EH (cell line): ENCODE measurements around the gene HOXB4.
A peak's percentile ranks its signal among the peaks of the same experiment; 100 is the strongest.

ENCODE experiments used
- DNase-seq: peaks from one replicate; pipeline ENCODE4 v3.0.0-alpha.2; 2015; ENCODE audit warnings: low read depth

HOXB4 gene

DNA sequence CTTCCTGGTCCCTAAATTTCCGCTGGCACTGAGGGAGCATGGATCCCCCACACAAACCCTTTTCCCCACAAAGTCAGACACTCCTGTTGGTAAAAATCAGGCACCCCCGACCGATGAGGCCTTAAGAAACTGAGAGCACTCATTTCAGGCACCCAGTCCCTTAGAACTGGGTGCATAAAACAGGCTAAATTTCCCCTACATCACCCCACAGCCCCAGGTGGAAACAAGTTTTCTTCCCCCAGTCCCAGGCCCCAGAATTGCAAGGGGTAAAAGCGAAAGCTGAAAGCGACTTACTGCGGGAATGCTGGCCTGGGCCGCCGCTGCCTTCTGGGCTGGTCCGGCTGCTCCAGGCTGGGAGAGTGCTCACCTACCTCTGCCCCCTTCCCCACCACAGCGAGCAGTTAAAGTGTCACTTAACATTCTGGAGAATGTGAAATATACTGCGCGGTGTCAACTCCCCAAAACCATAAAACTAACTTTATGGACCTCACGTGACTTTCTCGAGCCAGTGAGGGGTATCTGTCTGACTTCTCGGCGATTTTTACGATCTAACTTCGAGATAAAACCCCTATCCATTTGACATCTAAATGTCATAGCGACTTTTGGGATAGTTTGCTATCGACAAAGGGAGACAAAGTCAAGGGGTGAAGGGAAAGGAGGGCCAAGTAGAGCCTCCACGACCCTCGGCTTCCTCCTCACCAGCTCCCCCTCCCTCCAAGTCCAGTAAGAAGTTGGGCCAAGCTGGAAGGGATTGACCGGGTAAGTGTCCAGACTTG lies 11.9 kb upstream of the HOXB4 start, which contains the start of gene HOXB3:
TSS of gene HOXB3 (minus strand) at position 411 of the 776 bp plus-strand sequence. CDS start 37,767 bp downstream, outside the sequence.
- no peak for DNase-seq

DNA sequence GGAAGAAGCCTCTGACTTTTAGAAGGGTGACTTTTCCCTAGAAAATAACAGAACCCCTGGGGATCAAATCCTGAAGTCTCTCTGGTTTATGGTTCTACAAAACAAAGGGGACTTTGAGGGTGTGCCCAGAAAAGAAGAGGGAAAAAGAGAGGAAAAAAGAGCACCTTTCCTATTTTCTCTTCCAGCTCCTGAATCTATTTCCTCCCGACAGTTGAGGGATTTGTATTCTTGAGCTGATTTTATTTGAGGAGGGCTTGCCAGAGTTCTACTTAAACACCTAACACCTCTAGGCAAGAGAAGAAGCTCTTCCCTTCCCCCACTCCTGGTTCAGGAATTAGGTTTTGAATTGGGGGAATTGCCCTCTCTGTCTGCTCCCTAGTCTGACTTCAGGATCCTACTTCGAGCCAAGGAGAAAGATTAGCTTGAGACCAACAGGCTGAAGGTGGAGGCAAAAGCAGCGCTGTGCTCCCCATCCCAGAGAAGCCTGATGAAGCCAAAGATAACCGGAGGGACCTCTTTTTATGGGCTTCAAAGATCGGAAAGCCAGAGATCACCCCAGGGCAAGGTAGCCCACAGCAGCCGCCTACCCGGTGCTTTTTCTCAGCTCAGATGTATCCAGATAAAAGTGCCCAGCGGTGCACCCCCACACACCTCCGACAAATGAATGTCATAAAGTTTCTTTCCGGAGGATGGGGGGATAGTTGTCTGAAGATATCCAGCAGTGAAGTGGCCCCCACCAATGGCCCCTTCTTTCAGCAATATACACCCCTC lies 11.1 kb upstream of the HOXB4 start:
- no peak for DNase-seq

DNA sequence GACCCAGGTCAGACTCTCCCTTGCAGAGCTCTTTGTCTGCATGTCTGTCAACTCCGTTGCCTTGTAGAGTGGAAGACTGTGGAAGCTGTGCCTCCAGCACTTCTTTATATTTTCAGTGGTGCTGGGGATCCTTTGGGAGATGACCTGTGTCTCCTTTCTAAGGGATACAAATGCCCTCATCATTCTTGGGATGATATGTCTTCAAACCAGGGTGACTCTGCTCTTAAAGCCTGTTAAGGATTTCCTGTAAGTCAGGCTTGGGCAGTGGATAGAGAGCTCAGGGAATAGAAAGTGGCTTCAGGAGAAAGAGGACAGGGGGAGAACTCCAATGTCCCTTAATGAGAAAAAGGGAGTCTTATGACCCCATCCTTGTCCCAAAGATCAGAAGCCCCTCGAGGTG lies 10.4 kb upstream of the HOXB4 start:
- no peak for DNase-seq

DNA sequence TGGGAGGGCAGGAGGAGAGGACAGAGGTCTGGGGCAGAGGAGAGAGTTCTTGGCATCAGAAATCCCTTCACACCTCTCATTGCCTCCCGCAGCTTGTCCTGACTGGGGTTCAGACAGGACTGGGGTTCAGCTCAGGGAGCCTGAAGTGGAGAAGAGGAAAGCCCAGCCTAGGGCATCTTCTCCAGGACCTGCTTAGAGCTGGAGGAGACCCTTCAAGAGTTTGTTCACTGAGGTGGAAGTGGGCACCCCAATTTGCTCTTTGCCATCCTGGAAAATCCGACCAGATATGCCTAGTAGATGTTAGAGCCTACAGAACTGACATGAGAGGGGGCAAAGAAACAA lies 9.9 kb upstream of the HOXB4 start:
- DNase-seq = no peak

DNA sequence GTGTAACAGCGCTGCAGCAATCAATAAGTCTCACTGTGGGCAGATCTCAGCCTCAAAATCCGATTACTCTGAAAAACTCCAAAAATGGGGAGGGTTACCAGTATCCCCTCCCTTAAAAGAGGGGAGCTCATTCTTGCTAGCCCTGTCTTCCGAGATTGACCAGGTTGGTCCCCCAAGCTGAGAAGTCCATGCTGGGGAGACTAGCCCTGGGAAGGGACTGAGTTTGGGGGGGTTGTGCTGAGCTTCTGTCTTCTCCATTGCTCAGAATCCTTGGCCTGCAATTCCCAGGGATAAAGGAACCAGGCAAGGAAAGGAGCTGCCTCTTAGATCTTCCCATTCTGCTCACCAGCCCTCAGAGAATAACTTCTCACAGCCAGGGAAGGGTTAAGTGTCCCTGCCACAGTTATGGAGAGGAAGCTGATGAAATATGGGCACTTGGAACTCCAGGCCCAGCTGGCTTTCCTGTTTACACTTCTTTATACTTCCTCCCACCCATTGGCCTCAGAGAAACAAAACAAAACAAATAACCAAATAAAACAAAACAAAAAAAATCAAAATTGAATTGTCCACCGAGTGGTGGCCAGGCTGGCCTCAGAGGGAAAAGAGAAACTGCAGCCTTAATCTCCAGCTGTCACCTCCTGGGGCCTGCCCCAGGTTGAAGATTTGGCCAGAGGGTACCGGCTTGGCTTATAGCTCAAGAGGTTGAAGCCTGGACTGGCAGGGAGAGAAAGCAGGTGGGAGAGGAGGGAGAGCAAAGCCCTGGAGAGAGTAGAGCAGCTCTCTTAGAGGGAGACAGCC lies 9.3 kb upstream of the HOXB4 start:
- DNase-seq = no peak

GRCh38 chr17:48586355-48587258 lies 8.5 kb upstream of the HOXB4 start:
- no peak for DNase-seq

DNA sequence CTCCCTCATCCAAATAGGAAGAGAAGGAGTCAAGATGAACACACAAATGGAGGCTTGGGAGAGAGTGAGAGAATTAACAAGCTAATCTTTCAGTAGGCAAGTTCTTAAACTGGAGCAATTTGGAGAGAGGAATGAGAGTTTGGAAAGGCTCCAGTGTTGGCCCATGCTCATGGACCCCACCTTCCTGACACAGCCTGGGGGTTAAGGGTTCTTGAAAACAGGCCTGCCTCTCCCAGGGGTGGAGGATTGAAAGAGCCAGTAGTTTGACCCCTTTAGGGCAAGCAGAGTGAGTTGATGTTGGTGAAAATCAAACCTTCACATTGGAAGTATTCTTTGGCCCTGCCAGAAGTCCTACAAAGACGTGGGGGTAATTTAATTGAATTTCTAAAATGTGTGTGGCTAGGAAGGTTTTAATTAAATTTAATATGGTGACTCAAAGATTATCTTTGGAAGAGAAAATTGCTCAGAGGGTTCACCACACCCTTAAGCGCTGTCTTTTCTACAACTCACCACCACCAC lies 6.1 kb upstream of the HOXB4 start:
- DNase-seq = no peak

DNA sequence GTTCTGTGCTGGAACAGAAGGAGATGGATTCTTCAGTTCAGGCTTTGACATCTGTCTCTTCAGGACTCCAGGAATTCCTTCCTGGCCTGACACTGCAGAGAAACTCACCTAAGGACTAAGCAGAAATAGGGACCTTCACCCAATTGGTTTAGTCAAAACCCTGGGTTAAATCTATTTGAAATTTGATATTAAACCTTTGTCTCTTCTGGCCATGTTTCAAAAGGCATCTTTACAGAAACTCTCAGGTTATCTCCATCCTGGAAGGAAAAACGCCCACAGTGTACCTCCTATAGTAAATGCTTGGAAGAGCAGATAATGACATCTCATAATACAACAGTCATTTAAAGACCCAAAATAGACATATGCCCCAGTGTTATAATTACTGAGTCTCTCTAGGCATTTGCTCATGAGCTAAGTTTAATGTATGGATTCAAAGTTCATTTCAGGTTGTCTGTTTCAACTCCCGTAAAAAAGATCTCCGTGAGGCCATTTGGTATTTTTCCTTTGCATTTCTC lies 5.6 kb upstream of the HOXB4 start:
- DNase-seq = no peak

DNA sequence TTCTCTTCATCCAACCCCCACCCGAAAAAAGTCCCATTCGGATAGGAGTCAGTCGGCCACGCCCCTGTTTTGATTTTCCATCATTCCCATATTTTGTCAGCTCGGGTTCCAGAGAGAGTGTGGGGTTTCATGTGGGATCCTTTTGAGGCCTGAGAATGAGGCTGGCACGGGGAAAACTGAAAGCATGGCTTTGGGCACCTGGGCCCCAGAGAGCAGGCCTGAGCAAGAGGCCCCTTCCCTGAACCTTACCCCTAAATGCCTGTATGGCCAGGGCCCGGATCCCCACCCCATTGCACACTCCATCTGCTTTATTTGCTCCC lies 4.6 kb upstream of the HOXB4 start:
- no peak for DNase-seq

DNA sequence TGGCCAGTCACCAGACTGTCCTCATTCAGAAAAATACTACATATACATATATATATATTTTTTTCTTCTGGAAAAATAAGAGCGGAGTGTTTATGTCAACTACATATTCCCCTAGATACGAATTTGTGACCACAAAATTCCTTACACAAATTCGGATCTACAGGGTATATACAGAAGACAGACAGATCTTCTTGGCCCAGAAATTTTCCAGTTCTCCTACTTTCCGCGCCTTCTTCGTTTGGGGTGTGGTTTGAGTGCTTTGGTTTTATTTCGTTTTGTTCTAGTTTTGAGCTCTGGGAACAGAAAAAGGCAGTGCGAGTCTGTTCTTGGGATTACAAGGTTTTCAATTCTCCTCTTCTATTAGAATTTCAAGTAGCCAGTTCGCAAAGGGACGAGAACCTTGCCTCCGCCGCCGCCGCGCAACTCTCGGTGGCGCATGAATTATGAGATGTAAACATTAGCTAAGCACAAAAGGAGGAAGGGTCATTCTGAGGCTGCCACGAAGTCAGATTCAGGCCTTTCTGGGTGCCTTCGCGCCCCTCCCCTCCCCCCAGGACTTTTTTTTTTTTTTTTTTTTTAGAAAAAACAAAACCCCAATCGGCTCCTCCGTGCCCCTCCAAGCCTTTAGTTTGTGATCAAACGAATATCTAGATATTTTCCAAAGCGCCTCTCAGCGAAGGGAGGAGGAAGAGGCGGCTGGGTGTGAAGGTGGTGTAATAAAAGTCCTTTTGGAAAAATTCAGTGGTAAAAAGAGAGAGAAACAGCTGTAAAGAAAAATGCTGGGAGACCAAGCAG lies 1.8 kb upstream of the HOXB4 start:
- peak; percentile 22 for DNase-seq

DNA sequence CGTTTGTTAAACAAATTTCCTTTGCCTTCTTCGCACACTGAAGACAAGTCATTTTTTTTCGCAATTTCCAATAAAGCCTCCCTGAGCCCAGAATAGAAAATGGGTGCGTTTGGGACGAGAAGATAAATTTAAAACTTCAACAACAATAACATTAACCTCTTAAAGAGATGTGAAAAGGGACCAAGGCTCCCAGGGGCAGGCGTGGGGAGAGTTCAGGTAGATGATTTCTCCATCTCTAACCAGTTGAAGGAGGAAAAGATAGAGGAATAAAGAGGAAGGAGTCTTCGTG lies 1.3 kb upstream of the HOXB4 start:
- DNase-seq = no peak

- DNase-seq = no peak
Observed at GRCh38 chr17:48578616-48579470, 693 bp upstream of the HOXB4 start.

GRCh38 chr17:48577330-48577945 lies 712 bp downstream of the HOXB4 start:
- DNase-seq = no peak

- no peak for DNase-seq
Observed at GRCh38 chr17:48576479-48577309, 1.5 kb downstream of the HOXB4 start.

DNA sequence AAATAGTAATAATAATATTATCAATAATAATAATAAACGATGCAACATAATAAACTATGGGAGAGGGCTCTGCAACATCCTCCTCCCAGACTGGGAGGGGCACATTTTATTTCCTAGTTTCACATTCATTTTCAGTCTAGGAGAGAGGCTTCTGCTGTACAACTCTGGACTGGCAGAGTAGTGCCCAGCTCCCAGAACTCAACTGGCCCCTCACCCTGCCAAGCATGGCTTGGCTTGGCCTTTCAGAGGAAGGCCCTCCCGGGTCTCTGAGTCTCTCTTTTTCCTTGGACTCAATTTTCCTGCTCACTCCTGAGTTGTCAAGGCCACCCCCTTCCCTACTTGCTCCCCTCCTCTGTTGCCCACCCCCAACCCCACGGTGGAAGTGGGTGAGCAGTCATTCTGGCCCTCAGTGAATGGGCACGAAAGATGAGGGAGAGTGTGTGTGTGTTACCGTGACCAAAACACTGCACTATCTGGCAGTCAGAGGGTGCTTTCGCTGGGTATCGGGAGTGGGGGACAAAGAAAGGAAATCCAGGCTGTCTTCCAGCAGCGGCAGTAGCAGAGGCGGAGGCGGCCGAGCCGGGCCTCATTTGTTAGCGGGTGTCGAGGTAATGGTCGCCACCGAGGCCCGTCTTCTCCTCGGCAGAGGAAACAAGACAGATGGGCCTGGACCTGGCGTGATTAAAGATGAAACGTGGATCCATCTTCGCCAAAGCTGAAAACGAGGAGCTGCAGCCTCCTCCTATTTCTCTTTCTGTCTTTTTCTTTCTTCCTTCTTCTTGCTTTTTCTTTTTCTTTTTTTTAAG lies 2.3 kb downstream of the HOXB4 start:
- no peak for DNase-seq

DNA sequence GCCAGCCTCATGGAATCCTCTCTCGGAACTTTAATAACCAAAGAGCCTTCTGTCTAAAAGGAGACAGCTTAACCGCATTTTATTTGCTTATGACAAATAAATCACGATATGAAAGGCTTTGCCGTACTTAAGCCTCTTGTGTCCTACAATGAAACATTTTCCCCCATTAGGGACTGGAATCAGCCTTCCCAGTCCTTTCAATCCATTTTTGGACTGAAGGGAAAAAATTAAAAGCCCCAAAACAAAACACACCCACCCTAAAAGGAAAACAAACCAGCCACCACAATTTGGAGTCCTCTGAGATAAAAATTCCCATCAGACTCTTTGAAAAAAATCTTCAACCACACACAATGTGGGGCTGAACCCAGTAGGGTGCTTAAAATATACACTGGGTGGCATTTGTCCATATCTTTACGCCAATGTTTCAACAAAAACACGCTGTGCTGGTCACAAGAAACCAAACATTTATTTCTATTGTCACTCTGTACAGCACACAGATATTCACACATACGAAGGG lies 3.0 kb downstream of the HOXB4 start:
- DNase-seq = no peak

- no peak for DNase-seq
Observed at GRCh38 chr17:48574505-48575065, 3.6 kb downstream of the HOXB4 start.
